Activated T-helper 9 cell treated with anti-CD3 and anti-CD28 coated beads, Interleukin-2, amount 50 U/mL, for 16 hours (primary cell): ENCODE results near the gene OR13H1.
"Not testable (repeated sequence)": the region's sequence is repeated elsewhere in the genome, so short reads cannot be mapped to it uniquely, and the experiment has no call there.

ENCODE experiments used
- DNase-seq: peaks from one replicate; pipeline ENCODE4 v3.0.0-alpha.2; 2020; ENCODE audit warnings: low read depth

The OR13H1 gene

GRCh38 chrX:131543774-131544173 lies at the start of gene OR13H1:
OR13H1 (plus strand) TSS chrX:131544074; CDS start chrX:131544074, 0 bp downstream.
- DNase-seq, result no peak

GRCh38 chrX:131501556-131501955 lies 42.3 kb upstream of the OR13H1 start:
- not testable (repeated sequence) for DNase-seq

GRCh38 chrX:131513159-131513914 lies 30.5 kb upstream of the OR13H1 start:
- DNase-seq, result no peak

GRCh38 chrX:131521824-131522223 lies 22.1 kb upstream of the OR13H1 start:
- DNase-seq, result no peak

- DNase-seq, result no peak
These were observed 344 bp downstream of the OR13H1 start for GRCh38 chrX:131544218-131544617.

GRCh38 chrX:131549011-131549410 lies 5.1 kb downstream of the OR13H1 start:
- DNase-seq, result no peak

- DNase-seq, result not testable (repeated sequence)
These were observed 8.6 kb downstream of the OR13H1 start for GRCh38 chrX:131552453-131552852.

- DNase-seq, result no peak
These were observed 14.7 kb downstream of the OR13H1 start for GRCh38 chrX:131558562-131558961.

- DNase-seq, result no peak
These were observed 20.8 kb downstream of the OR13H1 start for GRCh38 chrX:131564553-131565229.

GRCh38 chrX:131565909-131566308 lies 22.0 kb downstream of the OR13H1 start:
- DNase-seq, result no peak

- DNase-seq, result no peak
These were observed 27.5 kb downstream of the OR13H1 start for GRCh38 chrX:131571348-131571747.

- DNase-seq, result no peak
These were observed 28.6 kb downstream of the OR13H1 start for GRCh38 chrX:131572372-131573014.

GRCh38 chrX:131577413-131577812 lies 33.5 kb downstream of the OR13H1 start:
- DNase-seq, result no peak

- no peak for DNase-seq
These were observed 34.3 kb downstream of the OR13H1 start for GRCh38 chrX:131577999-131578734.

GRCh38 chrX:131578735-131579367 lies 35.0 kb downstream of the OR13H1 start:
- DNase-seq, result not testable (repeated sequence)

- DNase-seq, result no peak
These were observed 45.1 kb downstream of the OR13H1 start for GRCh38 chrX:131588995-131589394.
